HG03571 (cell line): ENCODE measurements around the gene STX16.

Source experiments
- ATAC-seq: cut with Tn5 transposase; IDR thresholded peaks from one replicate; pipeline ENCODE4 v1.9.1; 2021; ENCODE audit not compliant: unreplicated experiment

STX16 gene

GRCh38 chr20:58651946-58652605, 993 bp downstream of the STX16 start:
- peak; percentile 43 for ATAC-seq

DNA sequence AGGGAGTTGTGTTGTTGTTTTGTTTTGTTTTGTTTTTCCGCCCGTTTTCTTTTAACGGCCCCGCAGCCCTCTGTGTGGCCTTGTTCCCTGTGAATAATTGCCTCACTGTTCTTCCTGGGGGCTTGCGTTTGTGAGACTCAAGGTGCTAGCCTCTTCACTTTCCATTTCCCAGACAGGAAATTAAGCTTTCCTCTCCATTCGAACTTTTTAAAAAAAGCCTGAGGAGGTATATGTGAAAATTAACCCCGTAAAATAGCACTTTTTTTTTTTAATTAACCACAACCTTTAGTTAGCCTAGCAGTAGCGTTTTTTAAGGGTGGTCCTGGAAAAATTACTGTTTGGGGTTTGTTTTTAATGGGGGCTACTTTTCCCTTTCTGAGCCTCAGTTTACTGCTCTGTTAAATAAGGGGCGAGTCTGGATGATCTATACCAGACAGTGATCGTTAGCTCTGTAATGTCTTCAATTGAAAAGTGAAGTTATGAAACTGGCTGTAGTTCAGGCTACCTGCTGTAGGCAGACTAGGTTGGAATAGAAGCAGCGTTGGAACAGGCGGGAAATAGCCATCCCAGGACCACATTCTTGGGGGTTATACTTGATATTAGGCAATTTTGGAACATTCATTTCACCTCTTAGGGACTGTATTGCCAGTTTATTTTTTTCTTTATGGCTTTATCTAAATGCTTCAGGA, 1.7 kb downstream of the STX16 start:
- no peak for ATAC-seq

GRCh38 chr20:58654337-58654736, 3.3 kb downstream of the STX16 start:
- ATAC-seq: no peak

GRCh38 chr20:58655328-58656107, 4.4 kb downstream of the STX16 start:
- no peak for ATAC-seq

DNA sequence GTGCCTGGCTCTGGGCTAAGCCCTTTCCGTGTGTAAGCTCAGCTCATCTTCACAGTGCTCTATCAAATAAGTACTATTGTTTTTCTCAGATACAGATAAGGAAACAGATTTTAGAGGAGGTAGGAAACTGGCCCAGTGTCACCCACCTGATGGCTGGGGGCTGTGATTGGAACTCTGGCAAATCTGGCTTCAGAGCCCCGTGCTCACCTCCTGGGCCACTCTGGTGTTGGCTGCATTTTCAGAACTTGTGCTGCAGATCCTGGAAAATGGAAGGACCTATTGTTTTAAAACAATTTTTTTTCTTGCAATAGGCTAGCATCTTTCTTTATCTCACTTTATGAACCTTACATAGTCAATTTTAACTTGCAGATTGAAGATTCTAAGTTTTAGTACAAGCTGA, 5.7 kb downstream of the STX16 start:
- ATAC-seq: no peak

- no peak for ATAC-seq
These were observed 6.2 kb downstream of the STX16 start for GRCh38 chr20:58657262-58657661.

GRCh38 chr20:58657986-58658385, 6.9 kb downstream of the STX16 start:
- ATAC-seq: no peak

DNA sequence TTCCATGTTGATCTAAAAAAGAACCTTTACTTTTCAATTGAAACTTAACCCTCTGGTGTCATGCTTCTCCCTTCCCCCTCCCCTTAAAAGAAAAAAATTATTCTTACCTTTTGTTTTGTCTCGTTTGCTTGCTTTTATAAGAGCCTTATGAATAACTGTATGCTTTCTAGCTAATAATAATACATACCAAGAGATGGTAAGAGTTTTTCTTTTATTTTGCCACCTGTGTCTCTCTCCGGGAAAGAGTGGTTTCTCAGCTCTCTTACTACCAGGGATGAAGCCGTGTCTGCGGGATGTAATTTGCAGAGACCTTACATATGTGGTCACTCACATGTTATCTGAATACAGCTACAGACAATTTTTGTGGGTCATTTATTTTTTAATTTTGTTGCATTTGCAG, 7.7 kb downstream of the STX16 start:
- no peak for ATAC-seq

GRCh38 chr20:58659841-58660240, 8.8 kb downstream of the STX16 start:
- ATAC-seq: no peak

DNA sequence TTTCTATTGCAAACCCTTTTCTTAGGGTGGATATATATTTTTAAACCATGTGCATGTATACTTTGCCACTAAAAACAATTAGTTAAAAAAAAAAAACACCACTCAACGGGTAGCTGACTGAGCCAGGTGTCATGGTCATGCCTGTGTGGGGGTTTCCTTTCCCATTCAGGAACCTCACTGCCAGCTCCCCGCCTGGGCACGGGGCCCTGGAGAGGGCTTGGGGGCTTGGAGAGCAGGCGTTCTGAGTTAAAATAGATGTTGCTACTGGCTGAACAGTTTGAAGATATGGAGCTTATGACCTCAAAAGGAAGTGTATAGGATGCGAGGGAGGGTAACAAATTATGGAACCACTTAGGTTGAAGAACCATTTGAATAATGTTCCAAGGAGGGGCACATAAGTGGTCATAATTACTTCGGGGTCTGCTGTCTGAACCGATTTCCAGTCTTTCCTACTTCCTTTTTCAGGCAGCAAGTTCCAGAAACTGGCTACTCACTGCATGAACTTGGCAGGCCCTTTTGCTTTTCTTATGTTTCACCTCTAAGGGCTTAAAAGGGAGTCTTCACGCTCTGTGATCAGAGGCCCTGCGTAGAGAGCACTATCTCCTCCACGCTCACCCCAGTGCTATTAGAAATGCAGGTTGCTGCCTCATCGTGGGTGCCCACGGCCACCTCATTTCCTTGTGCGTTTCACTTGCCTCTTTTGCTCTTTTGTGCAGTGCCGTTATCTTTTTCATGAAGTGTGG, 9.9 kb downstream of the STX16 start:
- ATAC-seq: no peak

GRCh38 chr20:58661598-58662473, 10.8 kb downstream of the STX16 start:
- no peak for ATAC-seq

DNA sequence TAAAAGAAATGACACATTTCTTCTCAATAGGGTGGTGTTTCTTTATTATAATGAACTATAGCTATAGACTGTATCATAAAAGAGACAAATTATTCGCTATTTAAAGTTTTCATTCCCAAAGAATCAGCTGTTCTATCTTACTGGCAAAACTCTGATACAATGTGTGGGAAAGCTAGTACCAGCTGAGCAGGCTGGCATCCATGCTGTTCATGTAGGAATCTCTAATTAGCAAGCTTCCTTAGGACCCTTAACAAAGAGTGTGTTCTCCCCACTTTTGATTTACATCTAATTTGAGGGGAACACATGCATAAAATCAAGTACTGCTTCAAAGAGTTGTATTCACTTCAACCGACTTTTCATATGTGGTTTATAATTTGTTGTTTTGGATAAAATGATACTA, 13.2 kb downstream of the STX16 start:
- ATAC-seq: no peak

DNA sequence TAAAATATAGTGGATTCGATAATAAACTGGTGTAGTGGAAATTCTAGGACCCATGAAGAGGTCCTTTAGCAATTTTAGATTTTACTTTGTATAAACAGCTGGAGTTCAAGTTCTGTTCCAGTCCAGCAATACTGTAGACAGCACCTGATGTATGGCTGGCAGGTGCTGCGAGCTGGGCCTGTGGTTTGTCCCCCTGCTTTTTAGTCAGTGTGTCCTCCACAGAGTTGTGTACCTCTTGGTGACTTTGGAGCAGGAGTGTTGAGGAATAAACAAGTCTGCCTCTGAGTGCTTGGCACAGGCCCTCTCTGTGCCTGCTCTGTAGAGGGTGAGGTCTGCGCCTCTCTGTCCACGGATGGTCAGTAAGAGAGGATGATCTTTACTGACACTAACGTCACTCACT, 13.8 kb downstream of the STX16 start:
- no peak for ATAC-seq

DNA sequence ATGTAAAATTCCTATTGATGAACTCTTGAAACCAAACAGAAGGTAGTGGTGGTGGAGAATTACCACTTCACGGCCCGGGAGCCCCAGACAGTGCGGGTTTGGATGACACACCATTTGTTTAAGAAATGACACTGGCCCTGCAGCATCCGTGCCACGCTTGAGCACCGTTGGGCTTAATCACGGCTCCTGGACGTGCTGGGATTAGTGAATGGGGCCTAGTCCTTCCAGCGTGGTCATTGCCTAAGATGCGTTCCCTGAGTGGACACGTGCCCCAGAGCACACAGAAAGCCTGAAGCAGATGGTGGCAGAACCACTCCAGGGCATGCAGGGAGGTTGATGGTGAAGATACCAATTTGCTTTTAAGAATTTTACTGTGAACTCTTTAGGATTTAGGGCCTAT, 14.5 kb downstream of the STX16 start:
- ATAC-seq: no peak

- ATAC-seq: no peak
These were observed 15.6 kb downstream of the STX16 start for GRCh38 chr20:58666702-58667101.

- no peak for ATAC-seq
These were observed 16.9 kb downstream of the STX16 start for GRCh38 chr20:58667975-58668374.

DNA sequence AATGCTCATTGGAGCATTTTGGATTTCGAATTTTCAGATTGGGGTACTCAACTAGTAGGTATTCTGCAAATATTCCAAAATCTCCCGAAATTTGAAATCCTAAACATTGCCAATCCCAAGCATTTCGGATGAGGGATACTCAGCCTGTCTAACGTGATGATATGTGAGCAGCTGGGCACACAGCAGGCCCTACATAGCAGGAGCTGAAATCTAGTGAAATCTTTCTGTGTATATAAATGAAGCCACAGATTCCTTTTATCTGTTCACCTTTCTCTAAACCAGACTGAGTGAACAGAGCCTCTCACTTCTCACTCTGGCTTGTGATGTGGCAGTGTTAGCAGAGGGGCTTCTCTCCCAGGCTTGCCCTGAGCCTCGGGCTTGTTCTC, 17.8 kb downstream of the STX16 start:
- no peak for ATAC-seq

DNA sequence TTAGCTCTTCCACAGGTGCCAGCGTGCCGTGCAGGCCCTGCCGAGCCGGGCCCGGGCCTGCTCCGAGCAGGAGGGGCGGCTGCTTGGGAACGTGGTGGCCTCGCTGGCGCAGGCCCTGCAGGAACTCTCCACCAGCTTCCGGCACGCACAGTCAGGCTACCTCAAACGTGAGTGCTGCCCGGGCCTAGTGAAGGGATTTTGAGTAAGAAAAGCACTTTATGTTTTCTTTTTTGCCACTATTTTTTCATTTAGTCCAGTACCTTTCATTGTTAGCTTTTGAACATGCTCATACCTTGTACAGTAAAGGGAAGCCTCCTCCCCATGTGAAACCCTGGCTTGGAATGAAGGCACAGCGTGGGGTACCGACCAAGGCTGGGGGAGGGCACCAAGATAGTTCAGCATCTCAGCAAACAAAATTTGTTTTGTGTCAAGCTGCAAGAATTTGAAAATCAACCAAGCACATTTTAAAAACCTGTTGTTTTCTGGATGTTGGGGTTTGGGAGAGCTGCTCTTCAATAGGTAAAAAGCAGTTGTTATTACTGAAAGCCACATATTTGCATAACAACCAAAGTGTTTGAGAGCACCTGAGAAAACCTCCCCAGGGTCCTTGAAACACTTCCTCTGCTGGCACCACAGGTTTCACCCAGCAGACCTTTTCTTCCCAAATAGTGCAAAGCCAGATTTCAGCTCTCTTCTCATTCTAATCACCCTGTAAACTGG, 18.4 kb downstream of the STX16 start:
- ATAC-seq: peak; percentile 75

DNA sequence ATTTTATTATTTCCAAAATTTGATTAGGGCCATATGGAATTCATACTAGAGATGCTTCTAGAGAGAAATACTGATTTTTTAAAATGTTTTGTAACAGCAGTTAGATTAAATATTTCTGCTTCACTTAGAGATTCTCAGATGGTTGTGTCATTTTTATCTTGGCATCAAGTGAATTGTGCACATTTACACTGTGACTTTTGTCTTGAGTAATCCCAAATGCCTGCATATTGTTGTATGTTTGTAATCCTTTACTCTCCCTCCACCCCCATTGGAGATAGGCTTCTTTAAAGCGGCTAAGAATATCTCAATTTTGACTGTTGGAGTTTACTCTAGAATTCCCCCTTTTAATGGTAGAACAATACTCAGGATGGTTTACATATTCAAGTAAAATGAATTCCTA, 19.0 kb downstream of the STX16 start:
- ATAC-seq: no peak

- ATAC-seq: no peak
These were observed 19.6 kb downstream of the STX16 start for GRCh38 chr20:58670659-58671058.
